ENCODE data around the gene FIGNL2. TPM values are rescaled to one million over a fixed set of nuclear protein-coding genes. Genes with fewer than 3 reads are reported as not detected.
A peak's percentile ranks its signal among the peaks of the same experiment; 100 is the strongest.

FIGNL2 gene
- total RNA-seq, 4 donors from 2014 or later = 0.16 to 0.40 (median 0.32) TPM

- H3K27ac ChIP-seq = no peak overlapping the region
- H3K36me3 ChIP-seq = no peaks in the 10 kb centered on the region
- WGBS = 17% methylated on average over 13 of the region's 21 CpGs
- H3K4me1 ChIP-seq = peaks cover 18% of the 10 kb centered on the region
- peaks cover 3% of the 10 kb centered on the region for H3K27me3 ChIP-seq
- DNase-seq (ENCODE audit: low spot score in 2 of 2) = no peak
- no peaks in the 10 kb centered on the region for H3K9me3 ChIP-seq
- TF ChIP-seq CTCF (IDR thresholded peaks at IDR 0.05) = no peak
- no peak for TF ChIP-seq POLR2A (IDR thresholded peaks at IDR 0.05)
- TF ChIP-seq POLR2AphosphoS5 (IDR thresholded peaks at IDR 0.05) = no peak
- TF ChIP-seq EP300 (IDR thresholded peaks at IDR 0.05) = no peak
- H3K4me3 ChIP-seq = peak overlapping the region; percentile 30
Measured at GRCh38 chr12:51855586-51856428, 7.3 kb upstream of the FIGNL2 start.

GRCh38 chr12:51852404-51853137 is 4.1 kb upstream of the FIGNL2 start:
- no peak for DNase-seq (ENCODE audit: low spot score in 2 of 2)
- no peaks in the 10 kb centered on the region for H3K9me3 ChIP-seq
- H3K27ac ChIP-seq = no peak overlapping the region
- WGBS = 58% methylated on average over 5 of the region's 5 CpGs
- no peak overlapping the region for H3K4me3 ChIP-seq
- H3K4me1 ChIP-seq = peaks cover 42% of the 10 kb centered on the region
- H3K36me3 ChIP-seq = no peaks in the 10 kb centered on the region
- TF ChIP-seq POLR2A (IDR thresholded peaks at IDR 0.05) (no peak), EP300 (IDR thresholded peaks at IDR 0.05) (no peak), CTCF (IDR thresholded peaks at IDR 0.05) (no peak), POLR2AphosphoS5 (IDR thresholded peaks at IDR 0.05) (no peak)
- peaks cover 21% of the 10 kb centered on the region for H3K27me3 ChIP-seq

GRCh38 chr12:51851413-51852124 is 3.1 kb upstream of the FIGNL2 start:
- Histone ChIP-seq H3K27me3 (peaks cover 31% of the 10 kb centered on the region), H3K36me3 (no peaks in the 10 kb centered on the region), H3K9me3 (no peaks in the 10 kb centered on the region), H3K27ac (no peak overlapping the region), H3K4me1 (peaks cover 52% of the 10 kb centered on the region), H3K4me3 (no peak overlapping the region)
- WGBS = 50% methylated on average over 8 of the region's 8 CpGs
- TF ChIP-seq POLR2AphosphoS5 (IDR thresholded peaks at IDR 0.05) (no peak), EP300 (IDR thresholded peaks at IDR 0.05) (no peak), POLR2A (IDR thresholded peaks at IDR 0.05) (no peak), CTCF (IDR thresholded peaks at IDR 0.05) (no peak)
- no peak for DNase-seq (ENCODE audit: low spot score in 2 of 2)

GRCh38 chr12:51850965-51851299 is 2.4 kb upstream of the FIGNL2 start:
- Histone ChIP-seq H3K27ac (no peak overlapping the region), H3K4me1 (peaks cover 53% of the 10 kb centered on the region), H3K9me3 (no peaks in the 10 kb centered on the region), H3K4me3 (no peak overlapping the region), H3K36me3 (no peaks in the 10 kb centered on the region), H3K27me3 (peaks cover 34% of the 10 kb centered on the region)
- DNase-seq (ENCODE audit: low spot score in 2 of 2) = no peak
- WGBS = 79% methylated on average over 4 of the region's 4 CpGs
- TF ChIP-seq POLR2AphosphoS5 (IDR thresholded peaks at IDR 0.05) (no peak), POLR2A (IDR thresholded peaks at IDR 0.05) (no peak), EP300 (IDR thresholded peaks at IDR 0.05) (no peak), CTCF (IDR thresholded peaks at IDR 0.05) (no peak)
